ENCODE measurements around the gene LYPD4.

Gene LYPD4

DNA sequence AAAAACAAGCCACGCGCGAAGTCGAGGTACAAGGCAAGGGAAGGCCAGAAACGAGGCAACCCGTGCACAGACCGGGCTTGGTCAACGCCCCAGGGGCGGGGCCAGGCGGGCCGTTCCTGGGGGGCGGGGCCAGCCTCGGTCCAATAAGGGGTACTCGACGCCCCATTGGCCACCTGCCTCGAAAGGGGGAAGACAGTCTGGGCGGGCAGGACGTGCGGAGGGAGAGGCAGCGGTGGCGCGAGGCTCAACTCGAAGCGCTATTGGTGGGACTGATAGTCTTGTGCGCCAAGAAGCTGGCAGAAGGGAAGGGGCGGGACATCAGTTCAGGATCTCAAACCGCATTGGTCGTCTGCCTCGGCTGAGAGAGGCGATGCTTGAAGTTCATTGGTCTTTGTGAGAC, at the start of gene LYPD4:
Gene LYPD4 (minus strand): TSS at position 83 of the 400 bp plus-strand sequence. CDS start 5,398 bp downstream, outside the sequence.
- no peak for DNase-seq (ENCODE audit: low read depth in 1 of 2, low spot score in 1 of 2)

DNA sequence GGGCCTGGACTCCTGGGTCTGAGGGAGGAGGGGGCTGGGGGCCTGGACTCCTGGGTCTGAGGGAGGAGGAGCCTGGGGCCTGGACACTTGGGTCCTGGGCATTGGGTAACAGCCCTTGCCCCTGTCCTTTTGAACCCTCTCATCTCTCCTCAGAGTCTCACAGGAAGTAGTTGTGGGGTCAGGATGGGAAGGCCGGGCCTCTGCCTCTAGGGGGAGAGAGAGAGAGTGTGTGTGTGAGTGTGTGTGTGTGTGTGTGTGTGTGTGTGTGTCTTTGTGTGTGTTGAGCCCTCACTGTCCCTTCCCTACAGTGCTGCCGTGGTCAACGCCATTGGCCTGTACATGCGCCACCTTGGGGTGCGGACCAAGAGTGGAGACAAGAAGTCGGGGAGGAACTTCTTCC, 49.4 kb upstream of the LYPD4 start:
- no peak for DNase-seq (ENCODE audit: low read depth in 1 of 2, low spot score in 1 of 2)

- no peak for DNase-seq (ENCODE audit: low read depth in 1 of 2, low spot score in 1 of 2)
Measured at GRCh38 chr19:41892173-41892902, 47.9 kb upstream of the LYPD4 start.

- DNase-seq (ENCODE audit: low read depth in 1 of 2, low spot score in 1 of 2) = no peak
Measured at GRCh38 chr19:41890936-41891335, 46.5 kb upstream of the LYPD4 start.

DNA sequence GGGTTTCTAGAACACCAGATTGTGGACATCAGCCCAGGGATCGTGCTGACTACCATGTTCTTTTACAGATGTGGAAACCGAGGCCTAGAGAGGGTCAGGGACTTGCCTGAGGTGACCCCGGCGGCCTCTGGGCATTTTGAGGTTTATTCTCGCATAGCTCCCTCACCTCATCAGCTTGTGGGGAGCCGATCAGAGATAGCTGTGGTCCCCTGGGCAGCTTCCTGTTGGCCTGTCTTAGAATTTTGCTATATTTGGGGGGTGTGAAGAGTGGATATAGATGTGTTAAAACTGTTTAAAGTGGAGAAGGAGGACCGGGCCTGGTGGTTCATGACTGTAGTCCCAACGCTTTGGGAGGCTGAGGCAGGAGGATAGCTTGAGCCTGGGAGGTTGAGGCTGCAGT, 45.4 kb upstream of the LYPD4 start:
- no peak for DNase-seq (ENCODE audit: low read depth in 1 of 2, low spot score in 1 of 2)

GRCh38 chr19:41888926-41889325, 44.4 kb upstream of the LYPD4 start:
- no peak for DNase-seq (ENCODE audit: low read depth in 1 of 2, low spot score in 1 of 2)

- DNase-seq (ENCODE audit: low read depth in 1 of 2, low spot score in 1 of 2) = peak; percentile 62 to 81
Measured at GRCh38 chr19:41887711-41888382, 43.4 kb upstream of the LYPD4 start.

DNA sequence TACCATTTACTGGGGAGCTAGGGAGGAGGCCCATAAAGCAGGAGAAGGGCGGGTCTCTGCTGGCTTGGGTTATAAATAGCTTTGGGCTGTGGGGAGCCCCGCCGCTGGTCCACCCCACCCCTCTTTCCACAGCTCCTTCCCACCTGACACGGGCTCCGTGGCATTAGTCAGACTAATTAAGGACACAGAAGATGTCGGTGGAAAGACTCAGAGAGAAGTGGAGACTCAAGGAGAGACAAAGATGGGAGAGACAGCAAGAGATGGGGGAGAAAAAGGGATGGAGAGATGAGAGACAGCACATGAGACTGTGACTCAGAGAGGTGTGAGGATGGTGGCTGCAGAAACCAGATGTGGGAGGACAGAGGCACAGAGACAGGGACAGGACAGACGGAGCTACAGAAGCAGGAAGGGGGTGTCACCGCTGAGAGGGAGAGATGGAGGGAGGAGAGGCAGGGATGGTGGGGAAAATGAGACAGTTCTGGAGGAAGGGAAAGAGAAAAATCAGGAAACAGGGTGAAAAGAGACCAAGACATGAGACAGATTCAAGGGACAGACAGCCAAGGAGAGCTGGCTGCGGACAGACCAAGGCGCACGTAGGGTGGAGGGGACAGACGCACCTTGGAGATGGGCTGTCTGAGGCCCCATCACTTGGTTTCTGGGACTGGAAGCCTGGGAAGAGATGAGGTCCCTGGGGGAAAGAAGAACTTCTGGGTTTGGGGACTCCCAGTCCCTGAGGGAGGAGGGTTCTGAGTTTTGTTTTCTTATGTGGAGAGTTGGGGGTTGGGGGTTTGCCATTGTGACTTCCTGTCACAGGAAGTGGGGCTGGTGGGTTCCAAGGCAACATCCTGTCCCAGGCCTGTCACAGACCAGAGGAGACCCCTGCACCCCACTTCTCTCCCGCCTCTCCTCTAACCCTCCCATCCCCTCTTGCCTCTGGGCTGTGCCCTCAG, 42.6 kb upstream of the LYPD4 start:
- DNase-seq (ENCODE audit: low read depth in 1 of 2, low spot score in 1 of 2) = peak in 1 of 2 donors; percentile 61

DNA sequence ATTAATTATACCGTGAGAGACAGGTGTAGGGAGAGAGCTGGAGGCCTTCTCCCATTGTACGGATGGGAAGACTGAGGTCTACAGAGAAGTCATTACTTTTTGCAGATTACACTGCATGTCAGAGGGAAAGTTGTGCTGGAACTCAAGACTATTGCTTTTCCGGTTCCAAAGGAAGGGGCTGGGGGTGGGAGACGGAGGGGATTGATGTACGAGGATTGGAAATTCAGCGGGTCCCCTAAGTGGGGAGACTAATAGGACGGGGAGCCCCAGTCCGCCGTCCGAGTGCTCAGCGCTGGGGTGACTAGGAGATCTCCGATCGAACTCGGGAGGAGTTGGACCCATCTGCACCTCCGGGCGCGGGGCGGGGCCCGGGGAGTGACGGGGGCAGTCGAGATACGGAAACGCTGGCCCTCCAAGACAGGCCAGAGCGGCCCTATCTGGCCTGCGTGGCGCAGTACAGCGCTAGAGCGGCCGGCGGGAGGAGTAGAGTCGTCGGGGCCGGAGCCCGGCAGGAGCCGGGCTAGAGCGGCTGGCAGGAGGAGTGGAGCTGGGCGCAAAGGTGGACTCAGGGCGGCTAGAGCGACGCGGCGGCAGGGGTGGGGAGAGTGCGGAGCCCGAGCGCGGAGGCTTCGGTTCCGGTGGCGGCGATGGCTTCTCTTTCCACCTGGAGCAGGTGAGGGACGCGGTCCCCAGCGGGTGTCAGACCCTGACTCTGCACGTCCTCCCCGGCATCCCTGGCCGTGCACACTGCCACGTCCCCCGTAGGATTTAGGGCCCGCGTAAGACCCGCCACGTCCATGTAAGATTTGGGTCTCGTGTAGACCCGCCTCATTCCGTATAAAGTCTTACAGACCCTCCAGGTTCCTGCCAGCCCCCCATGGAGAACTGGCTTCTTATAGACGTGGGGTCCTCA, 39.6 kb upstream of the LYPD4 start:
- peak; percentile 72 to 89 for DNase-seq (ENCODE audit: low read depth in 1 of 2, low spot score in 1 of 2)

- no peak for DNase-seq (ENCODE audit: low read depth in 1 of 2, low spot score in 1 of 2)
Measured at GRCh38 chr19:41883463-41883820, 39.0 kb upstream of the LYPD4 start.

DNA sequence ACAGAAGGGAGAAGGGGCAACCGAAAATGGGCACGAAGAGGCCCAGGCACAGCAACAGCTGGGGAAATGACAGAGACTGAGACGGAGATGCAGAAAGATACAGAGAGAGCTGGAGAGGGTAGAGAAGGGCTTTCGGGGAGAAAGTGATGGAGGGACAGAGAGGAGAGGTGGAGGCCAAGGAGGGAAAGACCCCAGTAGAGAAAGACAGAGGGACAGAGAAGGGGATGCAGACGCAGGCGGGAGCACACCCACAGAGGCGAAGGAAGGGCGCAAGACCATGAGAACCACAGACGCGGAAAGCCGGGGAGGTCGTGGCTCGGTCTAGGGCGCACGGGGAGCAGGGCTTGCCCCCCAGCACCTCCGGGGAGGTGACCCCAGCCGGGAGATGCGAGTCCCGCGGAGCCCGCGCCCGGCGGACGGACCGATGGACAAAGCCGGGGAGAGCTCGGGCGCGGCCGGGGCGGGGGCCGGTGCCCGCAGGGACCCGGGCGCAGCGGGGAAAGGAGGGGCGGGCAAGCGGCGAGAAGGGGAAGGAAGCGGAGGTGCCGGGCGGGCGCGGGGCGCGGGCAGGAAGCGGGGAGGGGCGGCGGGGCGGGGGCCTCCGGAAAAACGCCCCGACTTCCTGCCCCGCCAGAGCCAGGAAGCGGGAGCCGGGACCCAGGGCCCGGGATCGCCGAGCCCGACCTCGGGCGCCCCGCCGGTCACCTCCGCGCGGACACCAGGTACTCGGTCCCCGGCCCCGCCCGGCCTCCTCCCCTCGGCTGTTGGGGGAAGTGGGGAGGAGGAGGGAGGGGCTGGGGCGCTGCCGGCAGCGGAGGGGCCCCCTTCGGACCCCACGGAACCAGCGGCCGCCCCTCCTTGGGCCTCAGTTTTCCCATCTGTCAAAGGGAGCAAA, 38.3 kb upstream of the LYPD4 start, which contains the start of gene ARHGEF1:
Gene ARHGEF1 (plus strand): TSS at position 617 of the 895 bp plus-strand sequence. CDS start 4,899 bp downstream, outside the sequence.
- peak in 1 of 2 donors; percentile 50 for DNase-seq (ENCODE audit: low read depth in 1 of 2, low spot score in 1 of 2)

DNA sequence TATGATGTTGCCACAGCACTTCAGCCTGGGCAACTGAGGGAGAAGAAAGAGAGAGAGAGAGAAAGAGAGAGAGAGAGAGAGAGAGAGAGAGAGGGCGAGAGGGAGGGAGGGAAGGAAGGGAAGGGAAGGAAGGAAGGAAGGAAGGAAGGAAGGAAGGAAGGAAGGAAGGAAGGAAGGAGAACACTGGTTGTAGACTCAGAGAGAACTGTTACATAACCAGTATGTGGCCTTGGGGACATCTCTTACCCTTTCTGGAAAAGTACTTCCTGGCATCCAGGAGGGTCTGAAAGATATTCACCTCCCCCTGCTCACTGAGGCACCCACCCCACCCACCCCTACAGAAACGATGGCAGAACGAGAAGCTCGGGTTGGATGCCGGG, 35.8 kb upstream of the LYPD4 start:
- no peak for DNase-seq (ENCODE audit: low read depth in 1 of 2, low spot score in 1 of 2)

- no peak for DNase-seq (ENCODE audit: low read depth in 1 of 2, low spot score in 1 of 2)
Measured at GRCh38 chr19:41879670-41880328, 35.3 kb upstream of the LYPD4 start.

- DNase-seq (ENCODE audit: low read depth in 1 of 2, low spot score in 1 of 2) = no peak
Measured at GRCh38 chr19:41879080-41879479, 34.6 kb upstream of the LYPD4 start.

- no peak for DNase-seq (ENCODE audit: low read depth in 1 of 2, low spot score in 1 of 2)
Measured at GRCh38 chr19:41877916-41878905, 33.7 kb upstream of the LYPD4 start.

DNA sequence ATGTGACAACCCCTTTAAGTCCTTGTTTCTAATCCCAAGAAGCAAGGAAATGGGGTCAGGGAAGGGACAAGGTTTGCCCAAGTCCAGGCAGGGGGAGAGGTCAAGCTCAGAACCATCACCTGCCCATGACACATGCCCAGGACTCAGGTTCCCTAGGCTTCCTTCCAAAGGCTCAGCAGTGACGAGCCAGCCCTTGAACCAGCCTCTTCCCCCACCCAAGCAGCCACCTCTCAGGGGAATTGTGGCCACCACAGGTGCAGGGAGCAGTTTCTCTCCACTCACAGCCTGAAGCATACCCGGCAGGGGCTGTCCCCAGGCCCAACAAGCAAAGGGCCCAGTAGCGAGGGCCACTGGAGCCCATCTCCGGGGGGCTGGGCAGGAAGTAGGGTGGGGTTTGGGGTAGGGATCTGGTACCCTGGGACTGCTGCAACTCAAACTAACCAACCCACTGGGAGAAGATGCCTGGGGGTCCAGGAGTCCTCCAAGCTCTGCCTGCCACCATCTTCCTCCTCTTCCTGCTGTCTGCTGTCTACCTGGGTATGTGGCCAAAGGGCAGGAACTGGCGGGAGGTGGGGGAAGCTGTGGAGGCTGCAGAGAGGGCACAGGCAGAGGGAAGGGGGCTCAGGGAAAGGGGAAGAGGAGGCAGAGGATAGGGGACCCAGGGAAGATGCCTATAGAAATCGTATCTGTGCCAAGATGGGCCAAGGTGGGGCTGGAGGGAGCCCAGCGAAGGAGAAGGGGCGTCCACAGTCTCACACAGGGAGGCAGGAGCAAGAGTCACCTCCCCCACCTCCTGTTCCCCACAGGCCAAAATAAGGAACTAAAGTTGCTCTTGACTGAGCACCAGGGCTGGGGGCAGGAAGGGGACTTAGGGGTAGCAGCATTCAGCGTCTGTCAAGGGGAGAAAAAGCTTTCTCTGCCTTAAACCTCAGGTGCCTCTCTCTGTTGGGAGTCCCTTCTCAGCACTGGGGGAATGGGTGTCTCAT, 32.7 kb upstream of the LYPD4 start, which contains the start of gene CD79A:
Gene CD79A (plus strand): TSS at position 433 of the 986 bp plus-strand sequence. CDS start 26 bp downstream, at position 459.
- no peak for DNase-seq (ENCODE audit: low read depth in 1 of 2, low spot score in 1 of 2)
